Kidney tubule cell (primary cell): ENCODE results near the gene SPDYE1.
"Not testable (repeated sequence)": the region's sequence is repeated elsewhere in the genome, so short reads cannot be mapped to it uniquely, and the experiment has no call there.

Source experiments
- DNase-seq: peaks from one replicate; pipeline ENCODE4 v3.0.0-alpha.2; 2018; ENCODE audit warnings: low spot score

SPDYE1 gene, protein sequence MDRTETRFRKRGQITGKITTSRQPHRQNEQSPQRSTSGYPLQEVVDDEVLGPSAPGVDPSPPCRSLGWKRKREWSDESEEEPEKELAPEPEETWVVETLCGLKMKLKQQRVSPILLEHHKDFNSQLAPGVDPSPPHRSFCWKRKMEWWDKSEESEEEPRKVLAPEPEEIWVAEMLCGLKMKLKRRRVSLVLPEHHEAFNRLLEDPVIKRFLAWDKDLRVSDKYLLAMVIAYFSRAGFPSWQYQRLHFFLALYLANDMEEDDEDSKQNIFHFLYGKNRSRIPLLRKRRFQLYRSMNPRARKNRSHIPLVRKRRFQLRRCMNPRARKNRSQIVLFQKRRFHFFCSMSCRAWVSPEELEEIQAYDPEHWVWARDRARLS

DNA sequence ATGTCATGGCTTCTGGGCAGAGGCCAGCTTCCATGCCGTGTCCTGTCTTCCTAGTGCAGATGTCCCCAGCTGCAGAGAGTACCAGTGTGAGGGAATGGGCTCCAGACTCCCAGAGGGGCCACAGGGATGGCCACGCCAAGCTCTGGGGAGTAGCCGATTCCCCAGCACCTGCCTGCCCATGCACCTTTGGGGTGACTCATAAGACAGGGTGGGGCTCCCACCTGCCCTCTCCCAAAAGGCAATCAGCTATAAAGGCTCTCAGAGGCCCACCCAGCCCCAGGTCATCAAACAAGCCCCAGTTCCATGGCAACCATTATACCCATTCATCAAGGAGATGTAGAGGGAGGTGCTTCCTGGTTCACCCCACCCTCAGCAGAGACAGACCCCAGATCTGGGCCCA is at the start of gene SPDYE1:
TSS of gene SPDYE1 (plus strand) at position 366 of the 400 bp plus-strand sequence. CDS start 2,053 bp downstream, outside the sequence.
- not testable (repeated sequence) for DNase-seq

DNA sequence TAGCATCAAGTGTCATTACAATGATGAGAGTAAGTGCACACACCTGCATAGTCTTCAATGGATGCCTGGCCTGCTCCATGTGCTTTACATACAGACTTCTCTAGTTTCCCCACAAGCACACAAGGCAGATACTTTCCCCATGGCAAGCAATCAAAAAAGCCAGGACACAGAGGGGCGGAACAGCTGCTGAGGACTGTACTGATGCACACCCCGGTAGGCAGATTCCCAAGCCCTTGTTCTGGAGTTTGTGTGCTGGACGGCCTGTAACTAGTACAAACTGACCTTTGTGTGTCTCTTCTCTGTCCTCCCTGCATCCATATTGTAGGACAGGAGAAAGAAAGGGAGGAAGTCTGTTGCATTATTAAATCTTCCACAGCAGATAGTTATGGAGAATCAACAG is 45.7 kb upstream of the SPDYE1 start:
- no peak for DNase-seq

DNA sequence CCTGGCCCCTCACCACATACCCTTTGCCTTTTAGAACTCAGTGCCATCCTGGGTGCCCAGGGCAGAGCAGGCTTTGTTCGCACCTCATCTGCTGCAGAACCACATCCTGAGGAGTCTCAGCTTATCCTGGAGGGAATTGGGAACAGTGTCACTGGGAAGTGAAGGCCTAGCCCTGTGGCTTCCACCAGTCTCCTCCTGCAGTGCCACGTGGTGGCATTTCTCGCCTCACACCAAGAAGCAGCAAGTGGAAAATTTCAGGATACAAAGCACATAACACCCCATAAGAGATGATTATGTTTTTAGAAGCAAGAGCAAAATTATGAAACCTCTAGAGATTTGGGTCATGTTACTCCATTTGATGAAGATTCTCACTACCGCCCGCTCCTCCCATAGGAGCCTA is 44.6 kb upstream of the SPDYE1 start:
- DNase-seq = no peak

DNA sequence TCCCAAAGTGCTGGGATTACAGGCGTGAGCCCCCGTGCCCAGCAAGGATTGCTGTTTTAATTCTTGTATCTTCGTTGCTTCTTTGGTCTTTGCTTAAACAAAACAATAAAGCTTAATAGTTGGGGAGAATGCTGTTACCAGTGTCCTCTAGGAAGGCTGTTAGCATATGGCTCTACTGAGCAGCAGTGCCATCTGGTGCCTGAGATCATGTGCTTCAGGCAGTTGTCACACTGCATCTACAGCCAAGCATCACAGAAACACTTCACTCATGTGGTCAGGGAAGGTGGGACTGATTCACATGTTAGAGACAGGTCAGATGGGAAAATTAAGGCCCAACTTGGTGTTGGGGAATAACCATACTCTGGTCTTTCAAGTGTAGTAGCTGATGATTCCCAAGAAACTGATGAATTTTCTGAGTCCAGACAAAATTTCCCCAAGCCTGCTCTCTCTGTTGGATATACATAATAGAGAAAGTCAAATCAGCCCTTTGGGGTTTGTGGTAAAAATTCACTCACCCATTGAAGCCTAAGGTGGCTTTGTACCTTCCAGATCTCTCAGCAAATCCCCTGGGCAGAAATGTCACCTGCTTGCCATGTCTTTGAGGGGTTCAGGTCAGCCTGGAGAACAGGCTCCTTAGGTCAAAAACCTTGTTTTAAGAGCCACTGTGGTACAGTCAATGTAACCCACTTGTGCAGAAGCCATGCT is 43.0 kb upstream of the SPDYE1 start:
- peak; percentile 65 for DNase-seq

DNA sequence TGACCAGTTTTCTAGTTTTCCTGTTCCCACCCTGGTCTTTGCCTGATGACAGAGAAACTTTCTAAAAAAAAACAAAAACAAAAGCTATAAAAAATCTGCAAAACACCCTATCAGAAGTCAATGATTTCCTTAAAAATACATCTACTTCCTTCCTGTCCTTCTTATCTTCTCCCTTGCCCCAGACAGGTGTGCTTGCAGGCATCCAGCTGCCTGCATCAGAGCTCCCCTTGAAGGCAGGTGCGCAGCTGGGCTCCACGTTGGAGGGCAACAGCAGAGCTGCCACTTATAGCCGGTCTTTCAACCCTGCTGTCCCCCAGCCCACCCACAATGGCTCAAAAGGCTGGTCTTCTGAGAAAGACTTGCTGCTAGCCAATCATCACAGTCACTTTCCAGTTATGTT is 41.7 kb upstream of the SPDYE1 start:
- no peak for DNase-seq

DNA sequence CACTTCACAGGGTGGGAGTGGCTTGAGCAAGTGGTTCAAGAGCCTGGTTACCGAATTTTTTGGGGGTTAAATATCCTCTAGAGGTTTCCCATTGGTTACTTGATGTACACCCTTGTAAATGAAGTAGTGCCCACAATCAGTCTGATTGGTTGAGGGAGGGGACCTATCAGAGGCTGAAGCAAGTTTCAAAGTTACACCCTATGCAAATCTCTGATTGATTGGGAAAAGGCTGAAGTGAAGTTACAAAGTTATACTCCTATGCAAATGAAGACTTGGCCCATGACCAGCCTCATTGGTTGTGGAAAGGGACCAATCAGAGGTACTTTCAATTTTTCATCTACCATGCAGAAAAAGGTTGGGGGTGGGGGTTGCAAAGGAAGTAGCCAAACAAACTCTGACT is 36.8 kb upstream of the SPDYE1 start:
- DNase-seq = no peak

DNA sequence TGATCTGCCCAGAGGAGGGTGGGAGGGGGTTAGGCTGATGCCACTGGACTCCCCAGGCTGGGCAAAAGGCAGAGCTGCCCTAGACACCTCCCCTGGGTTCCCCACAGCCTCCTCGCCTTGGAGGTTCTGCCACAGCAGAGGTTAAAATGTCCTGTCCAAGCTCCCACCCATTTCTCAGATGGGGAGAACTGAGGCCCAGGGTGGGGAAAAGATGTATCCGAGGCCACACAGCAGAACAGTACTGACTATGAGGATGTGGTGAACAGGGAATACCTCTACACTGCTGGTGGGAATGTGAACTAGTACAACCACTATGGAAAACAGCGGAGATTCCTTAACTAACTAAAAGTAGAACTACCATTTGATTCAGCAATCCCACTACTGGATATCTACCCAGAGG is 31.3 kb upstream of the SPDYE1 start:
- DNase-seq = not testable (repeated sequence)

DNA sequence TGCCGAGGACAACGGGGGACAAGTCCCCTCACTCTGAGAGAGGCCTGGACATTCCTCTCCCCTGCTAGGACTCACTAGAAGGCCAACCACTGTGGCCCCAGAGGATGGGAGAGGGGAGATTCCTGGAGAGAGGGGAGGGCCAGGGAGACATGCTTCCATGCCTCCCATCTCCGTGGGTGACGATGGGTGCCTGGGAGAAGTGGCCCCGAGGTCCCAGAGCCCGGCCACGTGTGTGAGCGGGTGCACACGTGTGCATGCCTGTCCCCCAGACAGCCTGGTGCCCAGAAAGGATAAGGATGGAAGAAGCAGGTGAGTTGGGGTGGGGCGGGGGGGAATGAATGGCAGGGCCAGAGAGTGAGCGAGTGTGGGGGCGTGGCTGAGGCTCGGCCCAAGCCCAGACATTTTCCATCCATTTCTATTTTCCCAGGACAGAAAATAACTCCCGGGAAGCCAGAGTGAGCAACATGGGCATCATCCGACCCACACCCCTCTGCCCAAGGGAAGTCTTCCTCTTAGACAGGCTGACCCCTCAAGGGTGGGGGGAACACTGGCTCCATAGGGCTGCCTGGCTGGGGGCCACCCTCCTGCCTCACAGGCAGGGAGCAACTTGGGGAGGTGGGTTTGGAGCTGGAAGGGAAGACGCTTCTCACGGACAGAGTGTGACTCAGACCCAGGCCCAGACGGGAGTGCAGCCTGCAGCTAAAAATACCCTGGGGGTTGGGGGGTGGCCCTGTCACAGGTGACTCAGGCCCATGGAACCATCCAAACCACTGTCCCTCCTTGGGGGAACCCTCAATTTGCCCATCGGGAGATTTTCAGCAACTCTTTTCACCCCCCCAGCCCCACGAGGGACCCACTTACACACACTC is 29.3 kb upstream of the SPDYE1 start:
- DNase-seq = not testable (repeated sequence)

DNA sequence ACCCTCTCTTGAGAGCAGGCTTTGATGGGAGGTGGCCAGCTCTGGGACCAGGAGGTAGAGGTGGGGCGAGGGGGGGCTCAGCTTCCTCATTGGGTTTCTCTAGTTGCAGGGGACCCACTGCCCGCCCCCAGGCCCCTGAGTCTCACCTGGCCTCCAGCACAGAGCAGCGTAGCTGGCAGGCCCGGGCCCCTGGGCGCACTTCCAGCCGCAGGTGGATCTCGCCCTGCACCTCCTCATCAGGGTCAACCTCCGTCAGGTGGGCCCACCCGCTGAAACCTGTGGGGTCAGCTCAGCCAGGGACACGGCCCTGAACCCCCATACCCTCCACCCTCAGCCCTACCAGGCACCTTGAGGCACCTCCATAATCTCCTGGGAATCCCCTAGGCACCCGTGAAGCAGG is 28.1 kb upstream of the SPDYE1 start:
- not testable (repeated sequence) for DNase-seq

DNA sequence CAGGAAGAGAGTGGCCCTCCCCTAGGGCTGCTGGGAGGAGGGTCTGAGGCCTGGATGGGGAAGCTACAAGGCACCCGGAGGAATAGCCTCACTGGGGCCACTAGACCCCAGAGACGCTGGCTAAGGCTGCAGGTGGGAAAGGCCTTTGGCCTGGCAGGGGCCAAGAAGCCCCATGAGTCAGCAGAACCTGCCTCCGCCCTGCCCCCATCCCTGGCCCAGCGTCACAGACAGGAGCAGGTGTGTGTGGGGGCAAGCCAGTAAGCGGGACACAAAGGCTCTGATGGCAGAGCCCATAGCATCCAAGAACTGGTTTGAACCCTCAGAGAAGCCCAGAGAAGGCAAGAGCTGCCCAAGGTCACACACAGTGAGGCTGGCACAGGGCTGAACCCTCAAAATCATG is 27.0 kb upstream of the SPDYE1 start:
- not testable (repeated sequence) for DNase-seq

DNA sequence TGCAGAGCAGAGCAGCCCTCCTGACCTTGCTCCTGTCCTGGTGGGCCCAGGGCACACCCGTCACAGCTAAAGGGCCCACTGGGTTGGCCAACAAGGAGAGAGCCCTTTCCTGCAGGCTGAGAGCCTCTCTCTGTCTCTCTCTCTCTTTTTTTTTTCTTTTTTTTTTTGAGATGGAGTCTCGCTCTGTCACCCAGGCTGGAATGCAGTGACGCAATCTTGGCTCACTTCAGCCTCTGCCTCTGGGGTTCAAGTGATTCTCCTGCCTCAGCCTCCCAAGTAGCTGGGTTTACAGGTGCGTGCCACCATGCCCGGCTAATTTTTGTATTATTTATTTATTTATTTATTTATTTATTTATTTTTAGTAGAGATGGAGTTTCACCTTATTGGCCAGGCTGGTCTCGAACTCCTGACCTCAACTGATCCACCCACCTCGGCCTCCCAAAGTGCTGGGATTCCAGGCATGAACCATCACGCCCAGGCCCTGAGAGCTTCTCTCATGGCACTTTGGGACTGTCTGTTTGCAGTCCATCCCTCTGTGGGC is 23.6 kb upstream of the SPDYE1 start:
- DNase-seq = not testable (repeated sequence)

DNA sequence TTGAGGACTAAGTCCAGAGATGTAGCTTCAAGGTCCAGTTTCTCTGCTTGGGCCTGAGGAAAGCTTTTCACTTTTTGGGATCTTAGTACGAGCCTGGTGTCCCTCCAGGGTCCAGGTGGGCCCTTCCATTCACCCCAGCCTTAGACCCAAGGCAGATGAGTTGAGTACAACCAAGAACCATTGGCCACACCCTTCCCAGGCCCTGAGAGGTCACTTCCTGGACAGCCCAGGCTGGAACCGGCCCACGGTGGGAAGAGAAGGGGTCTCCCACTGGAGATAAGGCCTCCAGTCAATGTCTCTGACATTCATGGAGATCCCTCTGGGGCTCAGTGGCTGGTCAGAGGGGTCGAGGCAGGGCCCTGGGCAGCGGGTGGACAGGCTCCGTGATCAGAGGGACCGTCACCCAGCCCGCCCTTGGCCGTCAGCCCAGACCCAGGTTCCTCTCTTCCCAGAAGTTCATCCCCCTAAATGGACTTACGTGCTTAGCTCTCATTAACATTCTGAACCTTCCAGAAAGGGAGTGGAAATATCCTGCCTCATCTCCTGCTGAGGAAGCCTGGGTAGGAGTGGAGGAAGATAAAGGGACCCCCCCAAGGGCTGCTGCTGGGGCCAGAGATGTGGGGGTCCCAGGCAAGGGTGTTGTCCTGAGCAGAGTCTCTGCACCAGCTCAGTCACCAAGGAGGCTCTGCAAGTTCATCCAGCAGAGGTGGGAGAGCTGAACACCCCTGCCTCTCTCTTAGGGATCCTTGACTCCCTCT is 22.8 kb upstream of the SPDYE1 start:
- DNase-seq = not testable (repeated sequence)

DNA sequence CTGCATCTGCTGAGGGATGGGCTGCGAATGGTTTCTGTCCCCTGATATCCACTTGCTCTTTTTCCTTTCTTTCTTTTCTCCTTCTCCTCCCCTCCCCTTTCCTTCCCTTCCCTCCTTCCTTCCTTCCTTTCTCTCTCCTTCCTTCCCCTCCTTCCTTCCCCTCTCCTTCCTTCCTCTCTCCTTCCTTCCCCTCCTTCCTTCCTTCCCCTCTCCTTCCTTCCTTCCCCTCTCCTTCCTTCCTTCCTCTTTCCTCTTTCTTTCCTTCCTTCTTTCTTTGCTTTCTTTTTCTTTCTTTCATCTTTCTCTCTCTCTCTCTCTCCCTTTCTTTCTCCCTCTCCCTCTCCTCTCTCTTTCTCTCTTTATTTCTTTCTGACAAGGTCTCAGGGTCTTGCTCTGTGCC is 20.2 kb upstream of the SPDYE1 start:
- DNase-seq = no peak

DNA sequence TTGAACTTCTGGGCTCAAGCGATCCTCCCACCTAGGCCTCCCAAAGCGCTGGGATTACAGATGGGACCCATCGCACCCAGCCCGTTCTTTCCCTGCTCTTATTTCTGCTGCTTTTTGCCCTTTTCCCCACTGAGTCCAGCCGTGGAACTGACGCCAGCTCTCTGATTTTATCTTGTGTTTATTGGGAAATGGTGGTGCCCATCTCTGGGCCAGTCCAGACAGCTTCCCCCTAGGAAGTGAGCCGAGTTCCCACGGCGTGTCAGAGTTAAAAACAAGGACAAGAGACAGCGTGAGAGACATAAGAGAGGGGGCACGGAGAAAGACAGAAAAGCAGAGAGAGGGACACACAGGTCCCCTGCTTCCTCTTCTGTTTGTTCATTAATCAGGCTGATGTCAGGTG is 19.6 kb upstream of the SPDYE1 start:
- DNase-seq = not testable (repeated sequence)

DNA sequence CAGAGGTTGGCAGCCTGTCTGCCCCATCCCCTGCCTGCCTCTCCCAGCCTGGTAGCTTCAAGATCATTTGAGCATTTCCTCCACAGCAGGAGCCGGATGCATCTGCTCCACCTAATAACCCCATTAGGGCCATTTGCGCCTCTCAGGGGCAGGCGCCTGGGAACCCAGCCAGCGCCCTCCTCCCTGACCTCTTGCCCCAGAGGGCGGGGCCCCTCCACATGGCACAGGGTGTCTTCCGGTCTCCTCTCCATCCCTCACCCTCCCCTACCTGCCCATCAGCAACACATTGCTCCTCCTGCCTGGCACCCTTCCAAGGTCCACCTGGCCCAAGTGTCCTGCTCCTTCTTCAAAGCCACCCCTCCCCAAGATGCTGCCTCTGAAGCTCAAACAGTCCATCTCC is 14.8 kb upstream of the SPDYE1 start:
- not testable (repeated sequence) for DNase-seq

DNA sequence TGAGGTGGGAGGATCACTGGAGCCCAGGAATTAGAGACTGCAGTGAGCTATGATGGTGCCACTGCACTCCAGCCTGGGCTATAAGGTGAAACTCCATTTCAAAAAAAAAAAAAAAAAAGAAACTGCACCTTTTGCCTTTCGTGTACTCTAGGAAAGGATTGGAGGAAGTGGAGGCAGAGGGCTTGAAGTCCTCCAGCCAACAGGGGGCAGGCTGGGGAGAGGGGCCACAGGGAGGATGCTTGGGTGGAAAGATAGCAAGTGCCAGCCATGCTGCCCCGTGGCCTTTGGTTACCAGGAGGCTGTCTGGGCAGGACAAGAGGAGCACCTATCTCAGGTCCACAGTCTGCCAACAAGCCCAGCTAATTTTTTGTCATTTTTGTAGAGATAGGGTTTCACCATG is 14.0 kb upstream of the SPDYE1 start:
- not testable (repeated sequence) for DNase-seq

DNA sequence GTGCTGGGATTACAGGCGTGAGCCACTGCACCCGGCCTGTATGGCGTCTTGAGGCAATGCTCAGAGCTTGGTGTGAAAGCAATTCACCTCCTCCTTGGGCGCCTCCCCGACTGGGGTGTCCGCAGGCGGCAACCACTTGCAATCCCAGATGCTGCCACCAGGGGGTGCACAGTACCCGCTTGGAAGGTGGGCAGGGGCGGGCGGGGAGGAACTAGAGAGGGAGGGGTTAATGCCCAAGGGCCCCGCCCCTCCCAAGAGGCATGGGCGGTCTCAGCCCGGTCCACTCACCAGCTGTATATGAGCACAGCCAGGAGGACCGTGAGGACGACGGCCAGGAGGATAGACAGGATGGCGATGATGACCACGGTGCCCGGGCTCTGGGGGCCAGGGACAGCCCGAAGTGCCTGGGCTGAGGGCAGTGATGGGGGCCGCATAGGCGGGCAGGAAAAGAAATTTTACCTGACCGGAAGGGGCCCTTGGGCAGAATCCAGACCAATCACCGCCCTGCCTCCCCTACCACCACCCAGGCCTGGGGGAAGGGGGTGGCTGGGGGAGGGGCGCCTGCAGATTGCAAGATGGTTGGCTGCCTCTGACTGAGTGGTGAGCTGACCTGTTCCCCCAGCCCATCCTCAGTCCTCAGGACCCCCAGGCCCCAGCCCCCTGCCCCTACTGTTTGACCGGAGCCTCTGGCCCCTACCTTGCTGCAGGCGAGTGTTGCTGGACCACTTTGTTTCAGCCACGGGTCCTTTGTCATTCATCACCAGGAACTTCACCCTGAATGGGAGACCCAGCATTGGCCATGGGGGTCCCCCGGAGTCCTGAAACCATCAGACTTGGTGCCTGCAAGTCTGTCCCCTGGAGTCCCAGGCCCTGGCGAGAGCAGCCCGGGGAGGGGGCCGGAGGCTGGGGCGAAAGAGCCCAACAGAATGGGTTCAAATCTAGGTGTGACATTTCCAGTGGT is 11.5 kb upstream of the SPDYE1 start:
- DNase-seq = peak; percentile 23

DNA sequence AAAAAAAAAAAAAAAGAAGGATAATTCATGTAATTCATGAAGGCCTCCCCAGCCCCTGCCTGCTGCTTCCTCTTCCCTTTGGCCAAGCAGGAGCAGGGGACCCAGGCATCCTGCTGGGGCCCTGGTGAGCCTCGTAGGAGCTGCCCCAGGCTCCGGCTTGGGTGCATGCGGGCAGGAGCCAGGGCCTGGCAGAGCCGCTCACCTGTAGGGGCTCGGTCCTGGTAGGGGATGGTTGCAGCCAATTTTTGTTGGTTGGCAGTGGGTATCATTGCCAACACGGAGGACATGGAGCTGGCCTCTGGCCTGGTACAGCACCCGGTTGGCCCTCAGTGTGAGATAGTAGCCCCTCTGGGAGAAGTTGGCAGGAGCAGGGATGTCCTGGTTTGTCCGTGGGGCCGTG is 10.2 kb upstream of the SPDYE1 start:
- DNase-seq = not testable (repeated sequence)

DNA sequence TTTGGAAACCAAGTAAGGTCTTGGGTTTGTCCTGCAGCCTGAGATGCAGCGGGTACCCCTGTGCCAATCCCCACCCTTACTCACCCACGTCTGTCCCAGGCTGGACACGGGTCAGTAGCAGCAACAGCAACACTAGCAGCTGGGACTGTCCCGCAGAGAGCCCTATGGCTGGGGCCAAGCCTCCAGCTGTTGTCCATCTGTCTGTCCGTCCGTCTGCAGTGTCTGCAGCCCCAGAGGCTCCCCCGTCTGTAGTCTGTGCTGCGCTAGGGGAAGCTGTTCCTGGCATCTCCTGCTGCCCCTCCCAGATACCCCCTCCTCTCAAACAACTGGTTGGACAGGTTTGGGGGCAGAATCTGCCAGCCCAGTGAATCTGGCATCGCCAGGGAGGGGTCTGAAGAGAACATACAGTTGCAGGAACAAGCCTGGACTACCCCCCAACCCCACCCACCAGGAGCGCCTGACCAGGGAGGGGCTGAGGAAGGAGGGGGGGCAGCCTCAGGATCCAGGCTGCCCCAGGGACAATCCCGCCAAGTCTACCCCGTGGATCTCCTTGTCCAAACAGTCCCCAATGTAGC is 7.6 kb upstream of the SPDYE1 start:
- not testable (repeated sequence) for DNase-seq

DNA sequence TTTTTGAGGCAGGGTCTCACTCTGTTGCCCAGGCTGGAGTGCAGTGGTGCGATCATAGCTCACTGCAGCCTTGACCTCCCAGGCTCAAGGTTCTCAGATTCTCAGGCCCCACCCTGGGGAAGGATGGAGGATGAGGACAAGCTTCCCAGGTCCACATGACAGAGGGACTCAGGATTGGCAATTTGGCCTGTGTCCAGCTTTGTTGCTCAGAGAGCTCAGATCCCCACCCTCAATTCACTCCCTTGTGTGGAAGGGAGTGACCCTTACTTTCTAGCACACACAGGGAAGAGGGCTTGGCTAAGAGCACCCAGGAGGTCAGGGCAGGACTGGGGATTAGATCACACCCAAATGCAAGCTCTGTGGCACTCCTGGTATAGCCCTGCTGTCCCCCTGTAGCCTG is 6.9 kb upstream of the SPDYE1 start:
- not testable (repeated sequence) for DNase-seq
